Amniotic stem cell (primary cell): Measurements from ENCODE around the gene GREM2.

Experiments
- DNase-seq: peaks from one replicate; lab custom pipeline; 2025; lab: John Stamatoyannopoulos, UW

GREM2 gene

GRCh38 chr1:240559781-240560180, 52.2 kb downstream of the GREM2 start:
- DNase-seq = no peak

- DNase-seq = no peak
These were observed 56.4 kb downstream of the GREM2 start for GRCh38 chr1:240555524-240555923.

DNA sequence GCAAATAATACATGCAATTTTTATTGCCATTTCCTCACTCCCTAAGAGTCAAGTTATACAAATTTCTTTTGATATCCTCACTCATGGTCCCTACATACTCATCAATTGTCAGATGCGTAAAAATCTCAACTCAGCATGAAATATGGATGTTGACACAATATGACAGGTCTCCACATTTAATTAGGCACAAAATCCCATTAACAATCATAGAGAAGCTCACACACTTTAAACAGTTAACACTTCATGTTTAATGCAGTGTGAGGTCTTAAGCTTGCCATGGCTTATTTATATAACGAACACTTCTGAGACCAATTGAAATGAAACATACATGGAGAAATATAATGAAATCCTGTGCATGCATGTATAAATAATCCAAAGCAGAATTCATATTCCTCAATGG, 58.6 kb downstream of the GREM2 start:
- no peak for DNase-seq

GRCh38 chr1:240539769-240540414, 72.1 kb downstream of the GREM2 start:
- no peak for DNase-seq

GRCh38 chr1:240538776-240539430, 73.1 kb downstream of the GREM2 start:
- no peak for DNase-seq

GRCh38 chr1:240533154-240533780, 78.7 kb downstream of the GREM2 start:
- no peak for DNase-seq

- DNase-seq = no peak
These were observed 83.4 kb downstream of the GREM2 start for GRCh38 chr1:240528591-240528990.

DNA sequence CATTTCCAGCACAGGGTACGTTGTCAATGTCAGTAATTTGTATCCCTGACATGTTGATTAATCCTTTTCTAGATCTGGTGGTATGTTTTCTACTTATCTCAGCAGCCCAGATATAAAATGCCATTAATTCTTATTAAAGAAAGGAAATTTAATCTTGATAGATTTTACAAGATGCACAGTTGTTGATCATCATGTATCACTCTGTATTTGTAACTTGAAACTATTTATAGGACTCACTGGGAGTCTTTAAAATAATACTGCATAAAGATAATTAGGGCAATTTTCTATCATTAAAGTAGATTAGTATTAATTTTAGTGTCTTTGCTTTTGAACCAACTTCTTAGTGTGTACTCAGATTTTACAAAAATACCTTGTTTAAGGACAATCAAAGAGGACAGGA, 84.9 kb downstream of the GREM2 start:
- DNase-seq = no peak

- no peak for DNase-seq
These were observed 85.6 kb downstream of the GREM2 start for GRCh38 chr1:240526312-240526711.

GRCh38 chr1:240524356-240525069, 87.4 kb downstream of the GREM2 start:
- DNase-seq = no peak

- DNase-seq = no peak
These were observed 89.7 kb downstream of the GREM2 start for GRCh38 chr1:240522122-240522822.

GRCh38 chr1:240517891-240518290, 94.1 kb downstream of the GREM2 start:
- DNase-seq = no peak

GRCh38 chr1:240516069-240516468, 95.9 kb downstream of the GREM2 start:
- no peak for DNase-seq

DNA sequence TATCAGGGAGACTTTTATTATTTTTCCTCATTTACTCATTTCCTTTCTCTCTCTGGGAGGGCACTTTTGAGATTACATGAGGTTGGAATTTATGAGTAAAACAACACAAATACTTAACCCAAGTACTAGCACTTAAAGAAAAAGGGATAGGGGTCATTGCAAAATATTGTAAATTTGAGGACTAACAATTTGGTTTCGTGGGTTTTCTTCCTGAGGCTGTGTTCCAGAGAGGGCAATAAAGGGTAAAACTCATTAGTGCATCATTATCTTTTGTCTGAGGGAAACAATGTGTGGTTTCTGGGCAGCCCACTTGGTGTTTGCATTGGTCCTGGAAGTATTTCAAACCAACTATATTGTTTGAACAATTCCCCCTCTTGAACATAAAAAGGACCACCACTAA, 96.5 kb downstream of the GREM2 start:
- no peak for DNase-seq

- DNase-seq = no peak
These were observed 100.2 kb downstream of the GREM2 start for GRCh38 chr1:240511789-240512188.

DNA sequence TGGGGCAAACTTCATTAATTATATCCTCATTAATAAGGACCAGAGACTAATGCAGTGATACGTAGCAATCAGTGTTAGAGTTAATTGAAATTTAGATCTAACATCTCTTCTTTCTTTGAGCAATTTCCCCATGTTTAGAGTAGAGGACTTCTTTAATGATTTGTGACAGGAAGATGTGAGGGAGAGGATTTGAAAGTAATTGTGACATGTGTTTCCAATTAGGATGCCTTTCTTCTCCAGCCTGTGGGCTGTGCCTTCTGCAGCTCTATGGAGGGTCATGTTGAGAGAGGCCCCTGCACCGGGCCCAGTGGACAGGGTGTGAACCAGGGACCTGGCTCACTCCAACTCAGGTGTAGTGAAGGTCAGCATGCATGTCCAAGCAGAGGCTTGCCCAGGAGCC, 103.0 kb downstream of the GREM2 start:
- no peak for DNase-seq

DNA sequence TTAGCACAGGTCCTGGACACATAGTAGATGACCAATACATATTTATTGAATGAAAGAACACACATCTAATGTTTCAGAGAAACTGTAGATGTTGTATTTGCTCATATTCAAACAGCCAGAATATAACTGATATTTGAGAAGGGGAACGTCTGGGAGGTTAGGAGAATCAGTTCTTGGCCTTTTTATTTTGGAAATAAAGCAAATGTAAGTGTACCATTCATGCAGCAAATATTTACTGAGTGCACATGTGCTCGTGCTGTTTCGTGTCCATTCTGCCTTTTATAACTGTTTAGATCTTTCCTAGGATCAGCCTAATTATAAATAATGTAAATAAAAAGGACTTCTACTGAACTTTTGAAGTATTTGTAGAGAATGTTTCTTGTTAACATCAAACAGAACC, 103.8 kb downstream of the GREM2 start:
- no peak for DNase-seq

DNA sequence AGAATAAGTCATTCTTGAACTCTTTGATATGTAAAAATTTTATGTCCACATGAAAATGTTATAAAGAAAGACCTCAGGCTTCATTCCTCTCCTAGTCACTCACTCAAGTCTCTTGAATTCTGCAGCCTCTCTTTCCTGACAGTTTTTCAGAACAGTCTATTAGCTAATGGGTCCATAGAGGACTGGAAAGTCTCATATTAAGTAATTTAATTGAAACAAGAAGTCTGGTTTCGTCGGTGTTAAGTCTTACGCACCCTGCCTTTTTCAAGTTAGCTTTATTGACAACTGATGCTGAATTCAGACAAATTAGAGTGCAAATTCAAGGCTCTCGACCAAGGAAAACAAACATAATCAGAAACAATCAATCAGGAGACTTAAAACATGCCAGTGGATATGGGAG, 105.8 kb downstream of the GREM2 start:
- DNase-seq = no peak

DNA sequence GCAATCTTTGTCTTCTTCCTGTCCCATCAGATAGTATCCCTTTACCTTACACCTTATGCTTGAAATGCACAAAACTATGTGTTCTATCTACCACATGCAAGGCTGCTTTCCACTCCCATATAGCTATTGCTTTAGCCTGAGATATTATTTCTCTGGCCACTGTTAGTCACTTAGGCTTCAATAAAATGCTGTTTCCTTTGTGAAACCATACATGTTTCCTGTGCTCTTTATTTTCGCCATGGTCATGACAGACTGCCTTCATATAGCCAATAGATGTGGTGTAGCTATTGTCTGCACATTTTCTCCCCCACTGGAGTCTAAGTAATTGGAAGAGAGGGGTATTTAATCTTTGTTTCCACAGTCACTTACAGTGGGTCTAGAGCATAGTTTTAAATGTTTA, 108.4 kb downstream of the GREM2 start:
- no peak for DNase-seq

GRCh38 chr1:240503036-240503435, 108.9 kb downstream of the GREM2 start:
- DNase-seq = no peak

- DNase-seq = no peak
These were observed 110.8 kb downstream of the GREM2 start for GRCh38 chr1:240501115-240501514.

- no peak for DNase-seq
These were observed 111.3 kb downstream of the GREM2 start for GRCh38 chr1:240500647-240501046.
